Neural progenitor cell (in vitro differentiated cells): ENCODE results near the gene ULBP2.
"Not testable (repeated sequence)": the region's sequence is repeated elsewhere in the genome, so short reads cannot be mapped to it uniquely, and the experiment has no call there.

Source experiments
- EZH2 ChIP-seq: fragments of 200-600 bp; sonication (generic); IDR thresholded peaks from 2 replicates; pipeline ENCODE4 v1.6.1; 2017; ENCODE audit warnings: antibody characterized with exemption, mild to moderate bottlenecking, moderate library complexity
- TF ChIP-seq, protein P1 (sequence below): fragments of 200-600 bp; sonication (generic); IDR thresholded peaks from 2 replicates; pipeline ENCODE4 v1.5.1; 2017; ENCODE audit warnings: antibody characterized with exemption, mild to moderate bottlenecking

GRCh38 chr6:149968909-149969308, 27.1 kb downstream of the ULBP2 start:
- TF ChIP-seq, protein P1, sequence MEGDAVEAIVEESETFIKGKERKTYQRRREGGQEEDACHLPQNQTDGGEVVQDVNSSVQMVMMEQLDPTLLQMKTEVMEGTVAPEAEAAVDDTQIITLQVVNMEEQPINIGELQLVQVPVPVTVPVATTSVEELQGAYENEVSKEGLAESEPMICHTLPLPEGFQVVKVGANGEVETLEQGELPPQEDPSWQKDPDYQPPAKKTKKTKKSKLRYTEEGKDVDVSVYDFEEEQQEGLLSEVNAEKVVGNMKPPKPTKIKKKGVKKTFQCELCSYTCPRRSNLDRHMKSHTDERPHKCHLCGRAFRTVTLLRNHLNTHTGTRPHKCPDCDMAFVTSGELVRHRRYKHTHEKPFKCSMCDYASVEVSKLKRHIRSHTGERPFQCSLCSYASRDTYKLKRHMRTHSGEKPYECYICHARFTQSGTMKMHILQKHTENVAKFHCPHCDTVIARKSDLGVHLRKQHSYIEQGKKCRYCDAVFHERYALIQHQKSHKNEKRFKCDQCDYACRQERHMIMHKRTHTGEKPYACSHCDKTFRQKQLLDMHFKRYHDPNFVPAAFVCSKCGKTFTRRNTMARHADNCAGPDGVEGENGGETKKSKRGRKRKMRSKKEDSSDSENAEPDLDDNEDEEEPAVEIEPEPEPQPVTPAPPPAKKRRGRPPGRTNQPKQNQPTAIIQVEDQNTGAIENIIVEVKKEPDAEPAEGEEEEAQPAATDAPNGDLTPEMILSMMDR, result not testable (repeated sequence)
- not testable (repeated sequence) for TF ChIP-seq EZH2
